Neuronal stem cell (in vitro differentiated cells): ENCODE data around the gene COG6.

Experiments
- DNase-seq: peaks from one replicate; pipeline ENCODE4 v3.0.0-alpha.2; 2013; ENCODE audit warnings: low spot score
- H2AFZ ChIP-seq: one replicate; pipeline ENCODE4 v1.6.1; 2013; ENCODE audit warnings: mild to moderate bottlenecking, low read length, inconsistent platforms
- H2AK5ac ChIP-seq: 2 replicates; pipeline ENCODE4 v1.6.1; 2013; ENCODE audit warnings: low read depth, mild to moderate bottlenecking, inconsistent platforms, low read length, moderate library complexity, mixed read lengths
- H2BK120ac ChIP-seq: 2 replicates; pipeline ENCODE4 v1.6.1; 2013; ENCODE audit warnings: low read depth, mild to moderate bottlenecking, inconsistent platforms, low read length, moderate library complexity, mixed read lengths
- H2BK12ac ChIP-seq: one replicate; pipeline ENCODE4 v1.6.1; 2013; ENCODE audit warnings: low read length, inconsistent platforms
- H2BK15ac ChIP-seq: 2 replicates; pipeline ENCODE4 v1.6.1; 2013; ENCODE audit warnings: mild to moderate bottlenecking, low read length, inconsistent platforms, mixed read lengths
- H2BK5ac ChIP-seq: one replicate; pipeline ENCODE4 v1.6.1; 2013; ENCODE audit warnings: inconsistent platforms, mild to moderate bottlenecking, low read length, moderate library complexity
- H3K14ac ChIP-seq: one replicate; pipeline ENCODE4 v1.6.1; 2013; ENCODE audit warnings: low read length, inconsistent platforms
- H3K18ac ChIP-seq: 2 replicates; pipeline ENCODE4 v1.6.1; 2013; ENCODE audit warnings: low read length, inconsistent platforms
- H3K23ac ChIP-seq: 2 replicates; pipeline ENCODE4 v1.6.1; 2013; ENCODE audit warnings: low read depth, mild to moderate bottlenecking, mixed read lengths, low read length, inconsistent platforms; ENCODE audit not compliant: poor library complexity
- H3K27ac ChIP-seq: replicated peaks from 3 replicates; pipeline ENCODE4 v1.5.1; 2013; ENCODE audit warnings: low read length, inconsistent platforms
- H3K27me3 ChIP-seq, 3 experiments: 2 replicates each; pipeline ENCODE4 v1.6.1; 2013; ENCODE audit warnings: low read length in 3 of 3, mild to moderate bottlenecking in 2 of 3, inconsistent platforms in 1 of 3, low read depth in 1 of 3, mixed read lengths in 1 of 3, moderate library complexity in 1 of 3; ENCODE audit not compliant: control insufficient read depth in 3 of 3, insufficient read depth in 3 of 3
- H3K36me3 ChIP-seq, 2 donors: replicated peaks in 1 of 2; 2 replicates each; pipeline ENCODE4 v1.6.1; 2013; ENCODE audit warnings: low read length in 2 of 2; ENCODE audit not compliant: control insufficient read depth in 2 of 2, insufficient read depth in 2 of 2
- H3K4ac ChIP-seq: 2 replicates; pipeline ENCODE4 v1.6.1; 2013; ENCODE audit warnings: inconsistent platforms, mild to moderate bottlenecking, low read length, moderate library complexity
- H3K4me1 ChIP-seq, 2 donors: 1 replicate in 1 of 2; 2 replicates in 1 of 2; pipeline ENCODE4 v1.6.1; 2013; ENCODE audit warnings: low read length in 2 of 2, low read depth in 1 of 2; ENCODE audit not compliant: control insufficient read depth in 2 of 2, insufficient read depth in 1 of 2
- H3K4me2 ChIP-seq: one replicate; pipeline ENCODE4 v1.6.1; 2013; ENCODE audit warnings: mild to moderate bottlenecking, low read length, inconsistent platforms; ENCODE audit not compliant: insufficient read depth, poor library complexity, severe bottlenecking
- H3K4me3 ChIP-seq, 2 donors: 2 replicates each; pipeline ENCODE4 v1.5.1; 2013; ENCODE audit warnings: low read length in 2 of 2, mild to moderate bottlenecking in 2 of 2, inconsistent platforms in 1 of 2, moderate library complexity in 1 of 2
- H3K79me1 ChIP-seq: one replicate; pipeline ENCODE4 v1.6.1; 2013; ENCODE audit warnings: low read depth, mild to moderate bottlenecking, inconsistent platforms, low read length, moderate library complexity
- H3K9ac ChIP-seq: one replicate; pipeline ENCODE4 v1.6.1; 2013; ENCODE audit warnings: mild to moderate bottlenecking, low read depth, low read length, inconsistent platforms; ENCODE audit not compliant: poor library complexity
- H3K9me3 ChIP-seq, 2 donors: replicated peaks in 1 of 2; 2 replicates each; pipeline versions ENCODE3 to v1.6.1; 2013; ENCODE audit warnings: low read length in 2 of 2, mild to moderate bottlenecking in 2 of 2, inconsistent platforms in 1 of 2, low read depth in 1 of 2, mixed read lengths in 1 of 2, moderate library complexity in 1 of 2; ENCODE audit not compliant: control insufficient read depth in 2 of 2, insufficient read depth in 1 of 2
- H4K8ac ChIP-seq: one replicate; pipeline ENCODE4 v1.6.1; 2013; ENCODE audit warnings: low read depth, mild to moderate bottlenecking, inconsistent platforms, low read length, moderate library complexity
- H4K91ac ChIP-seq: one replicate; pipeline ENCODE4 v1.6.1; 2013; ENCODE audit warnings: low read length, low read depth, mild to moderate bottlenecking, inconsistent platforms; ENCODE audit not compliant: poor library complexity
- WGBS, 2 donors: extraction: QIAGEN DNeasy Blood & Tissue Kit; methylation state at CpG; one replicate each; pipeline ENCODE4 v1.1.7; 2013; ENCODE audit warnings: missing lambda C conversion rate in 2 of 2, mixed read lengths in 1 of 2; ENCODE audit not compliant: insufficient read length in 2 of 2, insufficient replicate concordance in 1 of 2; ENCODE audit errors: extremely low coverage in 2 of 2; 5-methylcytosine and 5-hydroxymethylcytosine counted together

The COG6 gene

GRCh38 chr13:39749528-39749927, 94.1 kb downstream of the COG6 start:
- H2BK15ac ChIP-seq = no peak overlapping the region
- no peak overlapping the region for H2AK5ac ChIP-seq
- H2AFZ ChIP-seq = no peak overlapping the region
- H3K4me1 ChIP-seq = no peaks in the 10 kb centered on the region
- no peak overlapping the region for H4K8ac ChIP-seq
- no peak overlapping the region for H2BK12ac ChIP-seq
- no peak overlapping the region for H2BK5ac ChIP-seq
- H3K79me1 ChIP-seq = no peaks in the 10 kb centered on the region
- H3K14ac ChIP-seq = no peak overlapping the region
- no peaks in the 10 kb centered on the region for H3K36me3 ChIP-seq
- no peak overlapping the region for H3K4ac ChIP-seq
- H3K18ac ChIP-seq = no peak overlapping the region
- no peaks in the 10 kb centered on the region for H3K27me3 ChIP-seq
- no peak overlapping the region for H2BK120ac ChIP-seq
- H3K4me2 ChIP-seq = no peak overlapping the region
- no peak for DNase-seq
- no peak overlapping the region for H3K9ac ChIP-seq
- no peak overlapping the region for H4K91ac ChIP-seq
- H3K27ac ChIP-seq = no peak overlapping the region
- H3K4me3 ChIP-seq = no peak overlapping the region
- H3K9me3 ChIP-seq = no peaks in the 10 kb centered on the region
- H3K23ac ChIP-seq = no peak overlapping the region

DNA sequence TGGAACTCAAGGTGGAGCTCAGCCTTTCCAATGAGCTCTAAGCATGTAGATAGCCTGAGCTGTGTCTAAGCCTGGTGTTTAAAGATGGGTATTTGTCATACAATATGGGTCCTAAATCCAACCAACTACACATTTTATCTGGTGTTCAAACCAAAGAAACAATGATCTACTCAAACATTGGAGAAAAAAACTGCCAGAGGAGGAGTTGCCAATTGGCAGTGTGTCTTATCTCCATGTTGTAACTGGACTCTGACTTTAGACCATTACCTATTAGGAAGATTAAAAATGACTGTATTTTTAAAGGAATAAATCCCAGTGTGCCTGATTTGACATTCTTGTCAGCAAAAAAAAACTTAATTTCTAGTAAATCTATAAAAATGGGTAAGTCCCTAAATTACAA, 96.3 kb downstream of the COG6 start:
- no peak overlapping the region for H3K27ac ChIP-seq
- no peak overlapping the region for H3K4me3 ChIP-seq
- no peak overlapping the region for H3K23ac ChIP-seq
- H2BK5ac ChIP-seq = no peak overlapping the region
- no peak overlapping the region for H3K9ac ChIP-seq
- H3K4me1 ChIP-seq = no peaks in the 10 kb centered on the region
- no peaks in the 10 kb centered on the region for H3K27me3 ChIP-seq
- H2AK5ac ChIP-seq = no peak overlapping the region
- H2AFZ ChIP-seq = no peak overlapping the region
- H4K8ac ChIP-seq = no peak overlapping the region
- no peaks in the 10 kb centered on the region for H3K36me3 ChIP-seq
- H2BK120ac ChIP-seq = no peak overlapping the region
- H3K9me3 ChIP-seq = peaks cover 0 to 7% of the 10 kb centered on the region in 2 donors
- DNase-seq = no peak
- H3K4me2 ChIP-seq = no peak overlapping the region
- H3K4ac ChIP-seq = no peak overlapping the region
- no peak overlapping the region for H2BK12ac ChIP-seq
- H3K14ac ChIP-seq = no peak overlapping the region
- no peak overlapping the region for H2BK15ac ChIP-seq
- no peaks in the 10 kb centered on the region for H3K79me1 ChIP-seq
- no peak overlapping the region for H4K91ac ChIP-seq
- H3K18ac ChIP-seq = no peak overlapping the region

- Histone ChIP-seq H3K9me3 (peaks cover 1 to 8% of the 10 kb centered on the region in 2 donors), H2BK120ac (no peak overlapping the region), H3K4ac (no peak overlapping the region), H2AFZ (no peak overlapping the region), H3K18ac (no peak overlapping the region), H2BK15ac (no peak overlapping the region), H4K91ac (no peak overlapping the region), H3K36me3 (no peaks in the 10 kb centered on the region), H3K14ac (no peak overlapping the region), H3K4me3 (no peak overlapping the region), H2BK5ac (no peak overlapping the region), H3K79me1 (no peaks in the 10 kb centered on the region), H3K23ac (no peak overlapping the region), H2AK5ac (no peak overlapping the region), H3K27me3 (no peaks in the 10 kb centered on the region), H3K27ac (no peak overlapping the region), H3K9ac (no peak overlapping the region), H3K4me2 (no peak overlapping the region), H2BK12ac (no peak overlapping the region), H4K8ac (no peak overlapping the region), H3K4me1 (no peaks in the 10 kb centered on the region)
- WGBS, 2 donors = no CpG with 5 or more reads among the region's 1 CpG
- DNase-seq = no peak
Measured at GRCh38 chr13:39760521-39760920, 105.1 kb downstream of the COG6 start.

GRCh38 chr13:39765801-39766463, 110.5 kb downstream of the COG6 start:
- no peaks in the 10 kb centered on the region for H3K36me3 ChIP-seq
- no peak overlapping the region for H4K91ac ChIP-seq
- no peak overlapping the region for H2BK15ac ChIP-seq
- H3K4me3 ChIP-seq = no peak overlapping the region
- H3K4me2 ChIP-seq = no peak overlapping the region
- H3K79me1 ChIP-seq = no peaks in the 10 kb centered on the region
- no peaks in the 10 kb centered on the region for H3K27me3 ChIP-seq
- no CpG with 5 or more reads among the region's 2 CpGs for WGBS, 2 donors
- H2BK5ac ChIP-seq = no peak overlapping the region
- H3K9ac ChIP-seq = no peak overlapping the region
- peaks cover 0 to 9% of the 10 kb centered on the region in 2 donors for H3K9me3 ChIP-seq
- no peak overlapping the region for H2AFZ ChIP-seq
- H3K4me1 ChIP-seq = peaks cover 0 to 2% of the 10 kb centered on the region in 2 donors
- H2BK12ac ChIP-seq = no peak overlapping the region
- H2BK120ac ChIP-seq = no peak overlapping the region
- no peak overlapping the region for H3K18ac ChIP-seq
- H3K23ac ChIP-seq = no peak overlapping the region
- DNase-seq = no peak
- H3K14ac ChIP-seq = no peak overlapping the region
- H3K4ac ChIP-seq = no peak overlapping the region
- H4K8ac ChIP-seq = no peak overlapping the region
- H3K27ac ChIP-seq = no peak overlapping the region
- no peak overlapping the region for H2AK5ac ChIP-seq
